ENCODE measurements around the gene NAPG. TPM values are rescaled to one million over a fixed set of nuclear protein-coding genes. Genes with fewer than 3 reads are reported as not detected.
"Not testable (repeated sequence)": the region's sequence is repeated elsewhere in the genome, so short reads cannot be mapped to it uniquely, and the experiment has no call there.

The NAPG gene
- total RNA-seq, 1 donor from 2014 or later: 37.4 TPM

- intact Hi-C loops (cut with micrococcal nuclease): no loop called here
- Mint-ChIP-seq H3K27me3 (ENCODE audit: insufficient read depth) (no peaks in the 10 kb centered on the region), H3K36me3 (ENCODE audit: low read depth) (peaks cover 24% of the 10 kb centered on the region), H3K27ac (no peak overlapping the region), H3K4me1 (ENCODE audit: low read depth) (peaks cover 38% of the 10 kb centered on the region), H3K4me3 (no peak overlapping the region), H3K9me3 (no peaks in the 10 kb centered on the region)
- DNase-seq (ENCODE audit: low spot score): no peak
Observed at GRCh38 chr18:10533111-10533510, 7.3 kb downstream of the NAPG start.

GRCh38 chr18:10536280-10536679 lies 10.5 kb downstream of the NAPG start:
- peaks cover 15% of the 10 kb centered on the region for H3K4me1 Mint-ChIP-seq (ENCODE audit: low read depth)
- no peak overlapping the region for H3K4me3 Mint-ChIP-seq
- H3K36me3 Mint-ChIP-seq (ENCODE audit: low read depth): peaks cover 39% of the 10 kb centered on the region
- no peaks in the 10 kb centered on the region for H3K27me3 Mint-ChIP-seq (ENCODE audit: insufficient read depth)
- no peak overlapping the region for H3K27ac Mint-ChIP-seq
- DNase-seq (ENCODE audit: low spot score): no peak
- no peaks in the 10 kb centered on the region for H3K9me3 Mint-ChIP-seq
- intact Hi-C loops (cut with micrococcal nuclease): no loop called here

- no peaks in the 10 kb centered on the region for H3K9me3 Mint-ChIP-seq
Observed at GRCh38 chr18:10537765-10538164, 11.9 kb downstream of the NAPG start.

GRCh38 chr18:10539124-10539523 lies 13.3 kb downstream of the NAPG start:
- H3K27me3 Mint-ChIP-seq (ENCODE audit: insufficient read depth); H3K27ac Mint-ChIP-seq; intact Hi-C loops (cut with micrococcal nuclease): not testable (repeated sequence)

More at GRCh38 chr18:10537765-10538164, 11.9 kb downstream of the NAPG start:
- DNase-seq (ENCODE audit: low spot score): no peak
- no peak overlapping the region for H3K4me3 Mint-ChIP-seq
- no peak overlapping the region for H3K27ac Mint-ChIP-seq
- H3K4me1 Mint-ChIP-seq (ENCODE audit: low read depth): peaks cover 15% of the 10 kb centered on the region
- no peaks in the 10 kb centered on the region for H3K27me3 Mint-ChIP-seq (ENCODE audit: insufficient read depth)
- intact Hi-C loops (cut with micrococcal nuclease): no loop called here
- H3K36me3 Mint-ChIP-seq (ENCODE audit: low read depth): peaks cover 45% of the 10 kb centered on the region

GRCh38 chr18:10543277-10543676 lies 17.4 kb downstream of the NAPG start:
- Mint-ChIP-seq H3K4me3 (no peak overlapping the region), H3K36me3 (ENCODE audit: low read depth) (peaks cover 58% of the 10 kb centered on the region), H3K27me3 (ENCODE audit: insufficient read depth) (no peaks in the 10 kb centered on the region), H3K9me3 (no peaks in the 10 kb centered on the region), H3K27ac (no peak overlapping the region), H3K4me1 (ENCODE audit: low read depth) (peaks cover 11% of the 10 kb centered on the region)
- intact Hi-C loops (cut with micrococcal nuclease): no loop called here
- DNase-seq (ENCODE audit: low spot score): no peak

More at GRCh38 chr18:10539124-10539523, 13.3 kb downstream of the NAPG start:
- DNase-seq (ENCODE audit: low spot score); H3K9me3 Mint-ChIP-seq; H3K4me3 Mint-ChIP-seq: not testable (repeated sequence)
- H3K4me1 Mint-ChIP-seq (ENCODE audit: low read depth): peaks cover 20% of the 10 kb centered on the region
- peaks cover 51% of the 10 kb centered on the region for H3K36me3 Mint-ChIP-seq (ENCODE audit: low read depth)

- no peak for DNase-seq (ENCODE audit: low spot score)
- peaks cover 55% of the 10 kb centered on the region for H3K36me3 Mint-ChIP-seq (ENCODE audit: low read depth)
Observed at GRCh38 chr18:10544093-10544748, 18.4 kb downstream of the NAPG start.

GRCh38 chr18:10546557-10547300 lies 20.9 kb downstream of the NAPG start:
- no peaks in the 10 kb centered on the region for H3K27me3 Mint-ChIP-seq (ENCODE audit: insufficient read depth)
- DNase-seq (ENCODE audit: low spot score): no peak
- no peaks in the 10 kb centered on the region for H3K9me3 Mint-ChIP-seq
- H3K4me1 Mint-ChIP-seq (ENCODE audit: low read depth): peaks cover 5% of the 10 kb centered on the region
- intact Hi-C loops (cut with micrococcal nuclease): no loop called here
- H3K27ac Mint-ChIP-seq: no peak overlapping the region
- H3K36me3 Mint-ChIP-seq (ENCODE audit: low read depth): peaks cover 54% of the 10 kb centered on the region
- no peak overlapping the region for H3K4me3 Mint-ChIP-seq

More at GRCh38 chr18:10544093-10544748, 18.4 kb downstream of the NAPG start:
- H3K27me3 Mint-ChIP-seq (ENCODE audit: insufficient read depth): no peaks in the 10 kb centered on the region
- intact Hi-C loops (cut with micrococcal nuclease): no loop called here
- peaks cover 5% of the 10 kb centered on the region for H3K4me1 Mint-ChIP-seq (ENCODE audit: low read depth)
- H3K27ac Mint-ChIP-seq: no peak overlapping the region
- no peaks in the 10 kb centered on the region for H3K9me3 Mint-ChIP-seq
- H3K4me3 Mint-ChIP-seq: no peak overlapping the region

GRCh38 chr18:10552226-10552625 lies 26.4 kb downstream of the NAPG start:
- peaks cover 55% of the 10 kb centered on the region for H3K36me3 Mint-ChIP-seq (ENCODE audit: low read depth)
- no peaks in the 10 kb centered on the region for H3K9me3 Mint-ChIP-seq
- no peaks in the 10 kb centered on the region for H3K27me3 Mint-ChIP-seq (ENCODE audit: insufficient read depth)
- no peak overlapping the region for H3K4me3 Mint-ChIP-seq
- no peak overlapping the region for H3K27ac Mint-ChIP-seq
- no peaks in the 10 kb centered on the region for H3K4me1 Mint-ChIP-seq (ENCODE audit: low read depth)
- intact Hi-C loops (cut with micrococcal nuclease): no loop called here
- no peak for DNase-seq (ENCODE audit: low spot score)

GRCh38 chr18:10556251-10556650 lies 30.4 kb downstream of the NAPG start:
- H3K4me3 Mint-ChIP-seq; H3K4me1 Mint-ChIP-seq (ENCODE audit: low read depth); H3K27me3 Mint-ChIP-seq (ENCODE audit: insufficient read depth); H3K9me3 Mint-ChIP-seq; DNase-seq (ENCODE audit: low spot score); H3K27ac Mint-ChIP-seq; intact Hi-C loops (cut with micrococcal nuclease): not testable (repeated sequence)
- H3K36me3 Mint-ChIP-seq (ENCODE audit: low read depth): peaks cover 45% of the 10 kb centered on the region

- H3K9me3 Mint-ChIP-seq: no peaks in the 10 kb centered on the region
- H3K27me3 Mint-ChIP-seq (ENCODE audit: insufficient read depth): no peaks in the 10 kb centered on the region
- no peak overlapping the region for H3K27ac Mint-ChIP-seq
- DNase-seq (ENCODE audit: low spot score): no peak
- no peak overlapping the region for H3K4me3 Mint-ChIP-seq
- peaks cover 36% of the 10 kb centered on the region for H3K36me3 Mint-ChIP-seq (ENCODE audit: low read depth)
- intact Hi-C loops (cut with micrococcal nuclease): no loop called here
- H3K4me1 Mint-ChIP-seq (ENCODE audit: low read depth): no peaks in the 10 kb centered on the region
Observed at GRCh38 chr18:10557085-10557677, 31.4 kb downstream of the NAPG start.

GRCh38 chr18:10558243-10558966 lies 32.6 kb downstream of the NAPG start:
- no peaks in the 10 kb centered on the region for H3K9me3 Mint-ChIP-seq
- intact Hi-C loops (cut with micrococcal nuclease): no loop called here
- H3K4me3 Mint-ChIP-seq: no peak overlapping the region
- H3K4me1 Mint-ChIP-seq (ENCODE audit: low read depth): no peaks in the 10 kb centered on the region
- peaks cover 32% of the 10 kb centered on the region for H3K36me3 Mint-ChIP-seq (ENCODE audit: low read depth)
- no peak for DNase-seq (ENCODE audit: low spot score)
- no peaks in the 10 kb centered on the region for H3K27me3 Mint-ChIP-seq (ENCODE audit: insufficient read depth)
- H3K27ac Mint-ChIP-seq: no peak overlapping the region

- no peak for DNase-seq (ENCODE audit: low spot score)
- Mint-ChIP-seq H3K36me3 (ENCODE audit: low read depth) (peaks cover 31% of the 10 kb centered on the region), H3K4me3 (no peak overlapping the region), H3K27ac (no peak overlapping the region), H3K27me3 (ENCODE audit: insufficient read depth) (no peaks in the 10 kb centered on the region), H3K9me3 (no peaks in the 10 kb centered on the region), H3K4me1 (ENCODE audit: low read depth) (no peaks in the 10 kb centered on the region)
- intact Hi-C loops (cut with micrococcal nuclease): no loop called here
Observed at GRCh38 chr18:10558967-10559298, 33.1 kb downstream of the NAPG start.
